Stomach (tissue), 4 donors: ENCODE data around the gene MRPL40.

Experiments
- CTCF ChIP-seq, 7 experiments: fragments of 450-650 bp in 4 of 7; fragments of 200-600 bp in 3 of 7; sonication (generic) in 3 of 7; IDR thresholded peaks; one replicate each; pipeline ENCODE4 v1.5.1; 2016 to 2019; ENCODE audit warnings: antibody characterized with exemption in 7 of 7, control low read depth in 2 of 7, mild to moderate bottlenecking in 1 of 7
- EP300 ChIP-seq: sonication (generic); formaldehyde crosslinking; IDR thresholded peaks from one replicate; pipeline ENCODE4 v1.6.1; 2017; ENCODE audit warnings: antibody characterized with exemption
- POLR2A ChIP-seq, 4 donors: fragments of 450-650 bp; IDR thresholded peaks; one replicate each; pipeline ENCODE4 v1.6.1; 2016; ENCODE audit warnings: antibody characterized with exemption in 4 of 4, control low read depth in 2 of 4, mild to moderate bottlenecking in 1 of 4, moderate library complexity in 1 of 4
- POLR2AphosphoS5 ChIP-seq, 3 donors: sonication (generic); formaldehyde crosslinking; IDR thresholded peaks; one replicate each; pipeline ENCODE4 v1.6.1; 2016; ENCODE audit warnings: antibody characterized with exemption in 3 of 3

GRCh38 chr22:19434829-19435580 is 2.7 kb downstream of the MRPL40 start:
- no peak for TF ChIP-seq POLR2A (IDR thresholded peaks at IDR 0.05)
- TF ChIP-seq CTCF (IDR thresholded peaks at IDR 0.05), result no peak
- TF ChIP-seq POLR2AphosphoS5 (IDR thresholded peaks at IDR 0.05), result no peak
- TF ChIP-seq EP300, result no peak
